Measurements from ENCODE around the gene MED29. TPM values are rescaled to one million over a fixed set of nuclear protein-coding genes. Genes with fewer than 3 reads are reported as not detected.

MED29 gene
- total RNA-seq, 6 experiments from 2014 or later: 19.4 to 38.1 (median 24.1) TPM

- H3K27ac ChIP-seq: no peak overlapping the region
- intact Hi-C loops (cut with DNase I): no loop called here
- DNase-seq (no peak), ATAC-seq (no peak)
- WGBS (ENCODE audit: insufficient coverage, low coverage, low lambda C conversion rate, missing lambda C conversion rate): 70% methylated on average over 5 of the region's 5 CpGs
- no peaks in the 10 kb centered on the region for H3K9me3 ChIP-seq
- TF ChIP-seq POLR2A (IDR thresholded peaks at IDR 0.05): no peak
- TF ChIP-seq CTCF (IDR thresholded peaks at IDR 0.05): no peak
- H3K36me3 ChIP-seq: no peaks in the 10 kb centered on the region
- H3K4me3 ChIP-seq: no peak overlapping the region
- no peaks in the 10 kb centered on the region for H3K27me3 ChIP-seq
- H3K4me1 ChIP-seq: no peaks in the 10 kb centered on the region
These were observed 35.0 kb downstream of the MED29 start for GRCh38 chr19:39426170-39426569.

- H3K9me3 ChIP-seq: no peaks in the 10 kb centered on the region
- no peaks in the 10 kb centered on the region for H3K27me3 ChIP-seq
- no peak for ATAC-seq
- TF ChIP-seq CTCF (IDR thresholded peaks at IDR 0.05) (no peak), POLR2A (IDR thresholded peaks at IDR 0.05) (no peak)
- peaks cover 0 to 10% (median 3%) of the 10 kb centered on the region in 4 donors for H3K36me3 ChIP-seq
- no peak for DNase-seq
- no peak overlapping the region for H3K4me3 ChIP-seq
- no peak overlapping the region for H3K27ac ChIP-seq
- H3K4me1 ChIP-seq: no peaks in the 10 kb centered on the region
- 91% methylated on average over 4 of the region's 11 CpGs for WGBS (ENCODE audit: insufficient coverage, low coverage, low lambda C conversion rate, missing lambda C conversion rate)
- intact Hi-C loops (cut with DNase I): no loop called here
These were observed 36.5 kb downstream of the MED29 start for GRCh38 chr19:39427707-39428106.

GRCh38 chr19:39428283-39429112, 37.3 kb downstream of the MED29 start:
- Histone ChIP-seq H3K4me3 (no peak overlapping the region), H3K4me1 (no peaks in the 10 kb centered on the region), H3K27me3 (no peaks in the 10 kb centered on the region), H3K9me3 (no peaks in the 10 kb centered on the region), H3K27ac (no peak overlapping the region), H3K36me3 (peaks cover 0 to 18% (median 11%) of the 10 kb centered on the region in 4 donors)
- WGBS (ENCODE audit: insufficient coverage, low coverage, low lambda C conversion rate, missing lambda C conversion rate): 50% methylated on average over 10 of the region's 23 CpGs
- DNase-seq (peak in 1 of 3 donors; percentile 51), ATAC-seq (peak; percentile 30 to 47 (median 42))
- intact Hi-C loops (cut with DNase I): no loop called here
- TF ChIP-seq CTCF (IDR thresholded peaks at IDR 0.05) (no peak), POLR2A (IDR thresholded peaks at IDR 0.05) (no peak)

GRCh38 chr19:39430675-39431593, 39.8 kb downstream of the MED29 start:
- no peaks in the 10 kb centered on the region for H3K9me3 ChIP-seq
- ATAC-seq (peak; percentile 46 to 68 (median 63)), DNase-seq (no peak)
- peaks cover 0 to 17% (median 4%) of the 10 kb centered on the region in 4 donors for H3K4me1 ChIP-seq
- intact Hi-C loops (cut with DNase I): loop anchor here in 1 of 2 donors (10.0 kb wide), 1 partner anchor 104 kb away; the partner anchor contains the start of gene EID2B
- peak overlapping the region in 2 of 3 donors; percentile 36 to 76 for H3K27ac ChIP-seq
- TF ChIP-seq POLR2A (IDR thresholded peaks at IDR 0.05) (no peak), CTCF (IDR thresholded peaks at IDR 0.05) (no peak)
- 78% methylated on average over 12 of the region's 25 CpGs for WGBS (ENCODE audit: insufficient coverage, low coverage, low lambda C conversion rate, missing lambda C conversion rate)
- no peak overlapping the region for H3K4me3 ChIP-seq
- peaks cover 0 to 31% (median 19%) of the 10 kb centered on the region in 4 donors for H3K36me3 ChIP-seq
- H3K27me3 ChIP-seq: no peaks in the 10 kb centered on the region
